Activated CD4-positive, alpha-beta T cell treated with anti-CD3 and anti-CD28 coated beads, Interleukin-2, Interleukin-6, amounts not matched to agents 100 ng/mL and 50 ng/mL, durations not matched to agents 16 hours and 8 hours (primary cell): ENCODE data around the gene RANBP3.
"Not testable (repeated sequence)": the region's sequence is repeated elsewhere in the genome, so short reads cannot be mapped to it uniquely, and the experiment has no call there.

Source experiments
- DNase-seq: peaks from one replicate; pipeline ENCODE4 v3.0.0-alpha.2; 2020

The RANBP3 gene

GRCh38 chr19:5899728-5900526, 78.0 kb downstream of the RANBP3 start:
- DNase-seq = no peak

DNA sequence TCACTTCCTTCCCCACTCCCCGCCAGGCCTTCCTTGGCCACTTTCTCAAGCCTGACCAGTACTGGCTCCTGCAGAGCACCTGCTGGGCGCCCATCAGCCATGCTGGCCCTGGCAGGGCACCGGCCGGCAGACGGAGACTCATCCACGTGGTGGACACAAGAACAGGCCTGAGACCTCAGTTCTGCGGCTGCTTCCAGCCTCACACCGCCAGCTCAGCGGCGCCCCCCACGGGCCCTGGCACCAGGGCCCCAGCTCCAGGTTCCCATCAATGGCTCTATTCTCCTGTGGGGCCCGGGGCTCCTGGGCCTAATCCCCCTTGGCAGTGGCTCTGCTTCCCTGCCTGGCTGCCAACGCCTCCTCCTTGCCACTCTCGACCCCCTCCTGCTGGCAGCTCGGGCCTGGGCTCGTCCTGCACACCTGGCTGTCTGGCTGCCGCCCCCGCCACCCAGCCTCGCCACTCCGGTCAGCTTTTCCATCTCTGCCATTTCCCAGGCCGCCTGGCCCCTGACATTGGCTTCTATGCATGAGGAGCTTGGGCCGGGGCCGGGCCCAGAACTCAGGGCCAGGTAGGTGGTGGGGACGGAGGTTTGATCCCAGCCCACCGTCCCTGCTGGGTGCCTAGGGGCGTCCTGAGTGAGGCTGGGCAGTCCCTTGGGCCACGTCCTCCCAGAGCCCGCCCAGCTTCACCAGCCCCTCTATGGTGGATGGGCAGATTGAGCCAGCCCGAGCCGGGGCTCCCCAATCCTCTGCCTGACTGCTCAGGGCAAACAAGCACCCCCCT, 80.6 kb downstream of the RANBP3 start:
- no peak for DNase-seq

DNA sequence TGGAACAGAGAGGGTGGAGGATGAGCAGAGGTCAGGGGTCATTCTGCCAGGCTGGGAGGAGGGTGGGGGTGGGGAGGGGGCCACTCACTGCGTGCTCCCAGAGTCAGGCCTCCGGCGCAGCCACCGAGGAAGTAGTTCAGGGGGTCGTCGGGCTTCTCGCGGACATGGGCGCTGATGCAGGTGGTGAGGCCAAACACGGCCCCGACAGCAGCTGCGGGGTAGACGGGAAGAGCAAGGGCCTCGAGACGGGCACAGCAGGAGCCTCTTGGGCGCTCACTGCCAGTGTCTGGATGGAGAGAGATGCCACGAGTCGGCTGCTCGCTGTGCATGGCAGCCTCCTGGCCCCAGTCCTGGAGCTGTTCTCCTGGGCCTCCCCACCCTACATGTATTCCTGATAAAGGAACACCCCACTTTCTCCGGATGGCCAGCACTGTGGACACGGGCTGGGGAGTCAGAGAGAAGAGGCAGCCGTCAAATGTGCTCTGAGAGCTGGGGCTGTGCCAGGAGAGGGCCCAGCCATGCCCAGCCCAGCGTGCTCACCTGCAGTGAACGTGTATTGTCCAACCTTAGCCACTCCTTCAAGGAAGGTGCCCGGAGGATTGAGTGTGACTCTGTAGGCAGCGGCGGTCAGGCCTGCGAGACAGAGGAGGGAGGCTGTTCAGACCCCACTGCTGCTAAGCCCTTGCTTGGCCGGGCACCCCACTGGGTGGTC, 81.4 kb downstream of the RANBP3 start:
- no peak for DNase-seq

DNA sequence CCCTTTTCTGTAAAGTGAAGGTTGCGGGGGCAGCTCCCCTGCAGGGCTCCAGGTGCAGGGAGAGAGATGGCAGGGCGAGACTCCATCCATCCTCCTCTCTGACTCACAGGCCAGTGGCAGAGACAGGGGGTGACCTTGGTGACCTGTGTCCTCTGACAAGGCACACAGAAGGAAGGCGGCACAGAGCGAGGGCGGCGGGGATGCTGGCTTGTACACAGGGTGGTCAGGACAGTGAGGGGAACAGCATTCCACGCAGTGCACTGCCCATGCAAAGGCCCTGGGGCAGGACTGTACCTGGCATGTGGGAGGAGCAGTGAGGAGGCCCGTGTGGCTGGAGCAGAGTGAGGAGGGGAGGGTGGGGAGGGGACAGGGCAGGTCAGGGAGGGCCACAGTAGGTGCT, 82.0 kb downstream of the RANBP3 start:
- no peak for DNase-seq

GRCh38 chr19:5895409-5895808, 82.5 kb downstream of the RANBP3 start:
- no peak for DNase-seq

DNA sequence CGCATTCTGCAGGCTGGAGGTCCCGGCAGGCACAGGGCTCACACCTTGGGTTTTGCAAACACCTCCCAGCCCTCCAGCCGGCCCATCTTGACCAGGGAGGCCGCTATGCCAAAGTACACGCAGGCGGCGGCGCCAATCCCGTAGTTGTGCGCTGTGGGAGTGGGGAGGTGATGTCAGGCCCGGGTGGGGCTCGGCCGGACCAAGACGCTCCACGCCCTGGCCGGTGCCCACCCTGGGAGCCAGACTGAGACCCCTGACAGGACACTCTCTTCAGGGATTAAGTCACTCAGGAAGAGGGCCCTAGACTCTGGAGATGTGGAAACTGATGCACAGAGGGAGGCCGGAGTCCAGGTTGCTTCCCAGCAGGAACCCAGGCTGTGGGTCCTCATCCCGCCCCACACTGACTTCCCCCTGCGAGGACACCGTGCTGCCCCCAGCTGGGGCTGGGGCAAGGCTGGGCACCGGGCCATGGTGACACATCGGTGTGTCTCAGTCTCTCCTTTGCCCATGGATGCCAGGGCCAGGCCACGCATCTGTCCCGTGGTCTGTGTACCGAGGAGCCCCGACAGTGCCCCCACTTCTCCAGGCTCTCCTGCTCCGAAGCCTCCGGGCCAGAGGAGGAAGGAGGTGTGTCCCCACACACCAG, 83.1 kb downstream of the RANBP3 start:
- no peak for DNase-seq

- no peak for DNase-seq
Observed at GRCh38 chr19:5893907-5894703, 83.8 kb downstream of the RANBP3 start.

GRCh38 chr19:5893296-5893903, 84.5 kb downstream of the RANBP3 start:
- DNase-seq = no peak

- DNase-seq = no peak
Observed at GRCh38 chr19:5892772-5893275, 85.1 kb downstream of the RANBP3 start.

DNA sequence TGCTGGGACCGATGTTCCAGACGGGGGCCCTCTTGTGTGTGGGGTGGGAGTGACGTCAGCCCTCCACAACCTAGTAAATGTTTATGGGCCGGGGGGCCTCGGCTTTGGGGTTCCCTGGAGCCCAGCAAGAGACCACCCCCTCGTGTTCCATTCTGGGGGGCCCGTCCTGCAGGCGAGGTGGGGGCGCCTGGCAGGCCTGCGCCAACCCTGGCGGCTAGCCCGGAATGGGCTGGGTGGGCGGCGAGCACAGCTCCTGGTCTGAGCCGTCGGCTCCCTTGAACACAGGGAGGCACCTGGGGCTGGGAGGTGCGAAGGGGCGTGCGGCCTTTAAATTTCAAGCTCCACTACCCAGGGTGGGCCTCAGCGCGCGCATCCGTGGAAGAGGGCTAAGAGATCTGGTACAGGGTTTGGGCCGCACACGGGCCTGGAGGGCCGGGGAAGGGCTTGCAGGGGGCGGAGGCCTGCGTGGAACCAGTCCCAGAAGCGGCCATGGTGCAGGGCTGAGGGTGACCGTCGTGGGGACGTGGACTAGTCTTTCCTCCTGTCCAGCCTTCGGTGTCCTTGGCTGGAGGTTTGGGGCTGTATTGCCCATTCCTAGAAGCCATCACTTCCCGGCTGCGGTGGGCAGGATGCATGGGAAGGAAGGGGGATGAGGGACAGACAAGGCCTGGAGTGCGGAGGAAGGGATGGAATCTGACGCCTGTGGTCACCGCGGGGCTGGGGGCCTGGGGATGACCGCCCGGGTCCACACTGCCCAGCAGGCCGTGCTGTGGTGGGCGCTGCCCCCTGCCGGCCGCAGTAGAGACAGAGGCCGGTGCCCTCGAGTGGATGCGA, 85.8 kb downstream of the RANBP3 start:
- peak; percentile 27 for DNase-seq

GRCh38 chr19:5891572-5891937, 86.4 kb downstream of the RANBP3 start:
- DNase-seq = no peak

GRCh38 chr19:5890099-5890498, 87.8 kb downstream of the RANBP3 start:
- DNase-seq = no peak

DNA sequence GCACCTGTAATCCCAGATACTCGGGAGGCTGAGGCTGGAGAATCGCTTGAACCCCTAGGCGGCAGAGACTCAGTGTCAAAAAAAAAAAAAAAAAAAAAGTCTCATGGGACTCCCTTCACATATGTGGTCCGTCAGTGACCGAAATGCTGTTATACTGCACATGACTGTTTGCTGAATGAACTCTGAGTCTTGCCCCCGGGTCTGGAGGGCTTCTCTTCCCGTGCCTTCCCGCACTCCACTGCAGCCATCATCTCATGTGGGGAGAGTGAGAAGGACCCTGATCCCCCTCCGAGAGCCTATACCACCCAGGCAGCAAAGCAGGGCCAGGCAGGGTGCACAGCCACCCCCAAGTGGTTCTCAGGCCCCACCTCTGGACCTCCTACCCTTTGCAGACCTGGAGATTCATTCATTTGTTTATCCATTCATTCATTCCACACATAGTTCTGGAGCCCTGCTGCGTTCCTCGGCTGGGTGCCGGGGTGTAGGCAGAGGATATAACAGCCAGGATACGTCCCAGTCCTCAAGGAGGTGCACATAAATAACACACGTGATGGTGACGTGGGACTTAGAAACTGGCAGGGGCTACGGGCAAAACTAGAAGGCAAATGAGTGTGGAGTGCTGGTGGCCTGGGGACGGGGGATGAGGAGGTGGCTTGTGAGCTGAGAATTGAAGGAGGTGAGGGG, 88.5 kb downstream of the RANBP3 start:
- no peak for DNase-seq

GRCh38 chr19:5884065-5884811, 93.7 kb downstream of the RANBP3 start:
- DNase-seq = not testable (repeated sequence)

GRCh38 chr19:5883157-5883873, 94.6 kb downstream of the RANBP3 start:
- not testable (repeated sequence) for DNase-seq

DNA sequence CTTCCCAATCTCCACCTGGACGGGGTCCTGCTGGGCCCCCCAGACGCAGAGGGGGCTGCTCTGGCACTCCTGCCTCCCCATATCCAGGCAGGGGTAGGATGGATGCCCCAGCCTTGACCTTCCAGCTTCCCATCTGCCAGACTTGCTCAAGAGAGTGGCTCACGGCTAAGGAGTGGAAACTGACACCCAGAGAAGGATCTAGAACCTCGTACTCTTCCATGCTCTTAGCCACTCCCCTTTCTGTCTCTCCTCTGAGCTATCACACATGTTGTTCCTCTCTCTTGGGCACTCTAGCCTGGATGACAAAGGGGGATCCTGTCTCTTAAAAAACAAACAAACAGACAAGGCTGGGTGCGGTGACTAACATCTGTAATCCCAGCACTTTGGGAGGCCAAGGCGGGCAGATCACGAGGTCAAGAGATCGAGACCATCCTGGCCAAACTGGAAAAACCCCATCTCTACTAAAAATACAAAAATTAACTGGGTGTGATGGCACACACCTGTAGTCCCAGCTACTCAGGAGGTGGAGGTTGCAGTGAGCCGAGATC, 95.4 kb downstream of the RANBP3 start:
- DNase-seq = no peak

GRCh38 chr19:5881543-5882299, 96.2 kb downstream of the RANBP3 start:
- no peak for DNase-seq
